SK-N-SH (cell line): ENCODE data around the gene PIANP. TPM values are rescaled to one million over a fixed set of nuclear protein-coding genes. Genes with fewer than 3 reads are reported as not detected.

ENCODE experiments used
- EP300 ChIP-seq, 2 experiments: IDR thresholded peaks; 2 replicates each; pipeline versions ENCODE4 v1.4.0 to v1.6.1; 2012; ENCODE audit warnings: borderline replicate concordance in 1 of 2, low read depth in 1 of 2, low read length in 1 of 2
- EZH2phosphoT487 ChIP-seq: fragments of 200-600 bp; sonication (generic); IDR thresholded peaks from 2 replicates; pipeline ENCODE4 v1.6.1; 2017; ENCODE audit warnings: low read depth, mixed run types, mild to moderate bottlenecking, antibody characterized with exemption, moderate library complexity, borderline replicate concordance
- FOSL2 ChIP-seq: IDR thresholded peaks from 2 replicates; pipeline ENCODE4 v1.4.0; 2012; ENCODE audit warnings: low read depth, mild to moderate bottlenecking, moderate library complexity, borderline replicate concordance
- GABPA ChIP-seq: IDR thresholded peaks from 2 replicates; pipeline ENCODE4 v1.4.0; 2012; ENCODE audit warnings: low read depth, mild to moderate bottlenecking
- GATA2 ChIP-seq: sonication (generic); formaldehyde crosslinking; IDR thresholded peaks from 2 replicates; pipeline ENCODE4 v1.5.0; 2020; ENCODE audit warnings: mild to moderate bottlenecking, missing genetic modification reagents
- JUND ChIP-seq: IDR thresholded peaks from 2 replicates; pipeline ENCODE4 v1.4.0; 2012
- NFIC ChIP-seq: IDR thresholded peaks from 2 replicates; pipeline ENCODE4 v1.4.0; 2012; ENCODE audit warnings: borderline replicate concordance
- NRF1 ChIP-seq: IDR thresholded peaks from 2 replicates; pipeline ENCODE4 v1.6.1; 2012; ENCODE audit warnings: low read depth, mild to moderate bottlenecking, low read length
- RCOR1 ChIP-seq: fragments of 150-350 bp; IDR thresholded peaks from 2 replicates; pipeline ENCODE4 v1.6.1; 2017; ENCODE audit warnings: antibody characterized with exemption, low read length
- RFX5 ChIP-seq: IDR thresholded peaks from 2 replicates; pipeline ENCODE4 v1.6.1; 2012; ENCODE audit warnings: mild to moderate bottlenecking, improper control_type of control experiment, low read length
- SMC3 ChIP-seq: IDR thresholded peaks from 2 replicates; pipeline ENCODE4 v1.6.1; 2012; ENCODE audit warnings: low read depth, low read length, improper control_type of control experiment
- TCF12 ChIP-seq: IDR thresholded peaks from 2 replicates; pipeline ENCODE4 v1.4.0; 2012
- TEAD4 ChIP-seq: IDR thresholded peaks from 2 replicates; pipeline ENCODE4 v1.4.0; 2012; ENCODE audit warnings: mild to moderate bottlenecking, borderline replicate concordance; ENCODE audit not compliant: insufficient read depth
- polyA plus RNA-seq, 3 experiments: library from polyadenylated mRNA; depleted of rRNA; stranded (reverse); fragments of >200 nt; gene quantifications; 2 replicates each; pipeline ENCODE4 v1.2.3, GENCODE V29; 2012
- TF ChIP-seq, protein P1 (sequence below): IDR thresholded peaks from 2 replicates; pipeline ENCODE4 v1.4.0; 2012; ENCODE audit warnings: low read depth, borderline replicate concordance
- TF ChIP-seq, protein P2 (sequence below): IDR thresholded peaks from 2 replicates; pipeline ENCODE4 v1.6.1; 2012; ENCODE audit warnings: mild to moderate bottlenecking, low read depth, low read length, moderate library complexity
- TF ChIP-seq, protein P3 (sequence below): fragments of 150-350 bp; IDR thresholded peaks from 2 replicates; pipeline ENCODE4 v1.6.1; 2016; ENCODE audit warnings: mild to moderate bottlenecking, low read depth, low read length
- TF ChIP-seq, protein P4 (sequence below): IDR thresholded peaks from 2 replicates; pipeline ENCODE4; 2012
- TF ChIP-seq, protein P5 (sequence below): IDR thresholded peaks from 2 replicates; pipeline ENCODE4 v1.4.0; 2012; ENCODE audit warnings: low read depth

Gene PIANP
- polyA plus RNA-seq, 1 of the 3 experiments (the other 2 are of a cell fraction), result 9.9 TPM

DNA sequence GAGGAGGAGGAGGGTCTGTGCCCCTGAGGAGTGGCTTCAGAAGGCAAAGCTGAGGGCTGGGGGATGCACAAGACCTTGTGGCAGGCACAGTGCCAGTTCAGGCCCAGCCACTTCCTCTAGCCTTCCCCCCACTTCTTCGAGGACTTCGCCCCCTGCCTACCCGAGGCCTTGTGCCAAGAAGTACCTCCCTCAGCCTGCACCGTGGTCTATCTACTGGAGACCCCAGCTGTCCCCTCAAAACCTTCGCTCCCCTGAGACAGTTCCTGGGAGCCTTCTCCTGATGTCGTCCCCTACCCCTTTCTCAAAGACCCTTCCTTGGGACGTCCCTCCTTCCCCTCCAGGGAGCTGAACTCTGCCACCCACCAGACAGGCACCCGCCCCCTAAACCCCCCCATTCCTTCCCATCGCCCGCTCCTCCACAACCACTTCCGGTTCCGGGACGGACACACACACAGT is 12.0 kb downstream of the PIANP start (continued):
- no peak for TF ChIP-seq NRF1
- TF ChIP-seq, protein P1, sequence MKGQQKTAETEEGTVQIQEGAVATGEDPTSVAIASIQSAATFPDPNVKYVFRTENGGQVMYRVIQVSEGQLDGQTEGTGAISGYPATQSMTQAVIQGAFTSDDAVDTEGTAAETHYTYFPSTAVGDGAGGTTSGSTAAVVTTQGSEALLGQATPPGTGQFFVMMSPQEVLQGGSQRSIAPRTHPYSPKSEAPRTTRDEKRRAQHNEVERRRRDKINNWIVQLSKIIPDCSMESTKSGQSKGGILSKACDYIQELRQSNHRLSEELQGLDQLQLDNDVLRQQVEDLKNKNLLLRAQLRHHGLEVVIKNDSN, result no peak
- TF ChIP-seq EP300 (IDR thresholded peaks at IDR 0.05; ENCODE audit: borderline replicate concordance in 1 of 2, low read depth in 1 of 2, low read length in 1 of 2), result no peak; a peak in 1 of 4 replicates
- TF ChIP-seq EZH2phosphoT487, result no peak
- no peak for TF ChIP-seq GATA2 (CRISPR knock-in tag)
- no peak for TF ChIP-seq JUND
- no peak for TF ChIP-seq NFIC
- TF ChIP-seq, protein P2, sequence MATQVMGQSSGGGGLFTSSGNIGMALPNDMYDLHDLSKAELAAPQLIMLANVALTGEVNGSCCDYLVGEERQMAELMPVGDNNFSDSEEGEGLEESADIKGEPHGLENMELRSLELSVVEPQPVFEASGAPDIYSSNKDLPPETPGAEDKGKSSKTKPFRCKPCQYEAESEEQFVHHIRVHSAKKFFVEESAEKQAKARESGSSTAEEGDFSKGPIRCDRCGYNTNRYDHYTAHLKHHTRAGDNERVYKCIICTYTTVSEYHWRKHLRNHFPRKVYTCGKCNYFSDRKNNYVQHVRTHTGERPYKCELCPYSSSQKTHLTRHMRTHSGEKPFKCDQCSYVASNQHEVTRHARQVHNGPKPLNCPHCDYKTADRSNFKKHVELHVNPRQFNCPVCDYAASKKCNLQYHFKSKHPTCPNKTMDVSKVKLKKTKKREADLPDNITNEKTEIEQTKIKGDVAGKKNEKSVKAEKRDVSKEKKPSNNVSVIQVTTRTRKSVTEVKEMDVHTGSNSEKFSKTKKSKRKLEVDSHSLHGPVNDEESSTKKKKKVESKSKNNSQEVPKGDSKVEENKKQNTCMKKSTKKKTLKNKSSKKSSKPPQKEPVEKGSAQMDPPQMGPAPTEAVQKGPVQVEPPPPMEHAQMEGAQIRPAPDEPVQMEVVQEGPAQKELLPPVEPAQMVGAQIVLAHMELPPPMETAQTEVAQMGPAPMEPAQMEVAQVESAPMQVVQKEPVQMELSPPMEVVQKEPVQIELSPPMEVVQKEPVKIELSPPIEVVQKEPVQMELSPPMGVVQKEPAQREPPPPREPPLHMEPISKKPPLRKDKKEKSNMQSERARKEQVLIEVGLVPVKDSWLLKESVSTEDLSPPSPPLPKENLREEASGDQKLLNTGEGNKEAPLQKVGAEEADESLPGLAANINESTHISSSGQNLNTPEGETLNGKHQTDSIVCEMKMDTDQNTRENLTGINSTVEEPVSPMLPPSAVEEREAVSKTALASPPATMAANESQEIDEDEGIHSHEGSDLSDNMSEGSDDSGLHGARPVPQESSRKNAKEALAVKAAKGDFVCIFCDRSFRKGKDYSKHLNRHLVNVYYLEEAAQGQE, result no peak
- TF ChIP-seq, protein P3, sequence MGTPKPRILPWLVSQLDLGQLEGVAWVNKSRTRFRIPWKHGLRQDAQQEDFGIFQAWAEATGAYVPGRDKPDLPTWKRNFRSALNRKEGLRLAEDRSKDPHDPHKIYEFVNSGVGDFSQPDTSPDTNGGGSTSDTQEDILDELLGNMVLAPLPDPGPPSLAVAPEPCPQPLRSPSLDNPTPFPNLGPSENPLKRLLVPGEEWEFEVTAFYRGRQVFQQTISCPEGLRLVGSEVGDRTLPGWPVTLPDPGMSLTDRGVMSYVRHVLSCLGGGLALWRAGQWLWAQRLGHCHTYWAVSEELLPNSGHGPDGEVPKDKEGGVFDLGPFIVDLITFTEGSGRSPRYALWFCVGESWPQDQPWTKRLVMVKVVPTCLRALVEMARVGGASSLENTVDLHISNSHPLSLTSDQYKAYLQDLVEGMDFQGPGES, result no peak
- TF ChIP-seq, protein P4, sequence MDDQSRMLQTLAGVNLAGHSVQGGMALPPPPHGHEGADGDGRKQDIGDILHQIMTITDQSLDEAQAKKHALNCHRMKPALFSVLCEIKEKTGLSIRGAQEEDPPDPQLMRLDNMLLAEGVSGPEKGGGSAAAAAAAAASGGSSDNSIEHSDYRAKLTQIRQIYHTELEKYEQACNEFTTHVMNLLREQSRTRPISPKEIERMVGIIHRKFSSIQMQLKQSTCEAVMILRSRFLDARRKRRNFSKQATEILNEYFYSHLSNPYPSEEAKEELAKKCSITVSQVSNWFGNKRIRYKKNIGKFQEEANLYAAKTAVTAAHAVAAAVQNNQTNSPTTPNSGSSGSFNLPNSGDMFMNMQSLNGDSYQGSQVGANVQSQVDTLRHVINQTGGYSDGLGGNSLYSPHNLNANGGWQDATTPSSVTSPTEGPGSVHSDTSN, result no peak
- no peak for TF ChIP-seq SMC3
- peak; percentile 80 for TF ChIP-seq GABPA
- no peak for TF ChIP-seq FOSL2
- TF ChIP-seq, protein P5, sequence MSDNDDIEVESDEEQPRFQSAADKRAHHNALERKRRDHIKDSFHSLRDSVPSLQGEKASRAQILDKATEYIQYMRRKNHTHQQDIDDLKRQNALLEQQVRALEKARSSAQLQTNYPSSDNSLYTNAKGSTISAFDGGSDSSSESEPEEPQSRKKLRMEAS, result peak; percentile 68; the same call in 1 of the 2 replicates
- TF ChIP-seq RCOR1, result no peak
- no peak for TF ChIP-seq TCF12
- no peak for TF ChIP-seq TEAD4
- TF ChIP-seq RFX5, result no peak
